SKM-1 (cell line): ENCODE data around the gene PRAMEF17.
"Not testable (repeated sequence)": the region's sequence is repeated elsewhere in the genome, so short reads cannot be mapped to it uniquely, and the experiment has no call there.

Experiments
- DNase-seq: peaks from one replicate; lab custom pipeline; 2025; ENCODE audit not compliant: unreplicated experiment; lab: John Stamatoyannopoulos, UW

PRAMEF17 gene, protein sequence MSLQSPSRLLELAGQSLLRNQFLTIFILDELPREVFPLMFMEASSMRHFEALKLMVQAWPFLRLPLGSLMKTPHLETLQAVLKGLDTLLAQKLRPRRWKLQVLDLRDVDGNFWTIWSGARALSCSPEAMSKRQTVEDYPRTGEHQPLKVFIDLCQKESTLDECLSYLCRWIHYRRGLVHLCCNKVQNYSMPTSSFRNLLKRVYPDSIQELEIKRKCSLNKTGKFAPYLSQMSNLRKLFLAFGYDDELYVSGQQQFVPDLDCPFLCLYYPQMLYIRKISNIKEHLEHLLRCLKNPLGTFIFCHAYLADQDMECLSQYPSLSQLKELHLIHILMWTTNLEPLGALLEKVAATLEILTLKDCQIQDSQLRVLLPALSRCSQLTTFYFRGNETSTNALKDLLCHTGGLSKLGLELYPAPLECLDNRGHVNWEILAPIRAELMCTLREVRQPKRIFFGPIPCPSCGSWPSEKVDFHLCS

GRCh38 chr1:13389332-13389731, at the start of gene PRAMEF17:
TSS of gene PRAMEF17 (plus strand) at chr1:13389632. CDS start at chr1:13389658, 26 bp downstream.
- DNase-seq, result not testable (repeated sequence)

DNA sequence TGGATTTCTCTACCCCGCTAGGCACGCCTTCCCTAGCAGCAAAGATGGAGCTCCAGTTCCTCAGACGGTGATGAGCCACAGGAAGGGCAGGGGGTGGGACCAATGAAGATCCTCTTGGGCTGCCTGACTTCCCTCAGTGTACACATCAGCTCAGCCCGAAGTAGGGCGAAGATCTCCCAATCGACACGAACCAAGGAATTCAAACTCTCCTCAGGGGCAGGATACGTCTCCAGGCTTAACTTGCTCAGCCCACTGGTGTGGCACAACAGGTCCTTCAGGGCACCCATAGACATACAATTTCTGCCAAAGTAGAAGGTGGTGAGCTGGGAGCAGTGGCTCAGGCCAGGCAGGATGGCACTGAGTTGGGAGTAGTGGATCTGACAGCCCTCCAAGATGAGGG, 46.9 kb upstream of the PRAMEF17 start:
- DNase-seq, result not testable (repeated sequence)

GRCh38 chr1:13347034-13347433, 42.4 kb upstream of the PRAMEF17 start, which contains the start of gene PRAMEF14:
TSS of gene PRAMEF14 (minus strand) at chr1:13347134. CDS start at chr1:13345314, 1,820 bp downstream.
- not testable (repeated sequence) for DNase-seq

GRCh38 chr1:13353476-13353875, 36.0 kb upstream of the PRAMEF17 start:
- DNase-seq, result not testable (repeated sequence)

DNA sequence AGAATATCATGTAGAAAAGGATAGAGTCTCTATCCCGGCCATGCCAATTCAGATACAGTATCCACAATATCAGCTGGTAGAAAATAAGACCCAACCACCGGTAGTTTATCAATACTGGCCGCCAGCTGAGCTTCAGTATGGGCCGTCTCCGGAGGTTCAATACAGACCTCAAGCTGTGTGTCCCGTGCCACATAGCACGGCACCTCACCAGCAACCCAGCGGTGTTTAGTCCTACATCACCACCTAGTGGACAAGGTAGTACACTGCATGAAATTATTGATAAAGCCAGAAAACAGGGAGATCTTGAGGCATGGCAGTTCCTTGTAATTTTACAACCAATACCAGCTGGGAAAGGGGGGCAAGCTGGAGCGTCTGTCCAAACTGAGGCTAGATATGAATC, 35.0 kb upstream of the PRAMEF17 start:
- not testable (repeated sequence) for DNase-seq

DNA sequence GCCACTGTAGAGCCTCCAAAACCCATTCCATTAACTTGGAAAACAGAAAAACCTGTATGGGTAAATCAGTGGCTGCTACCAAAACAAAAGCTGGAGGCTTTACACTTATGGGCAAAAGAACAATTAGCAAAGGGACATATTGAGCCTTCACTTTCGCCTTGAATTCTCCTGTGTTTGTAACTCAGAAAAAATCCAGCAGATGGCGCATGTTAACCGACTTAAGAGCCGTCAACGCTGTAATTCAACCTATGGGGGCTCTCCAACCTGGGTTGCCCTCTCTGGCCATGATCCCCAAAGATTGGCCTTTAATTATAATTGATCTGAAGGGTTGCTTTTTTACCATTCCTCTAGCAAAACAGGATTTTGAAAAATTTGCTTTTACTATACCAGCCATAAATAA, 32.7 kb upstream of the PRAMEF17 start:
- DNase-seq, result peak; percentile 15

- not testable (repeated sequence) for DNase-seq
Measured at GRCh38 chr1:13362364-13362763, 27.1 kb upstream of the PRAMEF17 start.

DNA sequence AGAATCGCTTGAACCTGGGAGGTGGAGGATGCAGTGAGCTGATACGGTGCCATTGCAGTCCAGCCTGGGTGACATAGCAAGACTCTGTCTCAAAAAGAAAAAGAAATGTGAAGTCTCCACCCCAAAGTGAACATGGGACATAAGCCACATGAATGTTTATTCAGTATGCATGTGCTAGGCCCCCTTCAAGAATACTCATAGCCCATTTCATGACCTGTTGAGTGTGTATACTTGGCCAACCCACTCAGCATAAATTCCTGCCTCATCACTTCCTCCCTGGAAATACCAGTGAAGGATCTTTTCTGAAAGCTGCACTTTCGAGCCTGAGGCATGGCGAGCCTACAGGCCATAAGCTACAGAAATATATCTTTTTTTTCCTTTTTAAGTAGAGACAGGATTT, 24.5 kb upstream of the PRAMEF17 start:
- not testable (repeated sequence) for DNase-seq

DNA sequence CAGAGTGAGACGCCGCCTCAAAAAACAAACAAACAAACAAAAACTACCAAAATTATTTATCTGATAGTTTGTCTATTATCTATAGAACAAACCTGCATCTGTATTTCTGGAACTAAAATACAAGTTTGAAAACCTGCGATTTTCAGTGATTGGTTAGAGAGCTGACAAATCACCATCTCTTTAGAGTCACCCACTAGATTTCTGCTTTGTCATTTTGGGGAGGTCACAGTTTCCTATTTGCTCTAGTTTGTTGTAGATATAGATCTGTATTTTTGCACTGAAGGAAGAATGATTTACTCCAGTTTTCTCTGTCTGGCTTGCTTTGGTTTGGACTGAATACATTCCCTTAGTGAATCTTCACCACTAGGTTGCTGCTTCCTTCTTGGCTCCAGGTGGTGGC, 22.9 kb upstream of the PRAMEF17 start:
- not testable (repeated sequence) for DNase-seq

GRCh38 chr1:13368544-13368943, 20.9 kb upstream of the PRAMEF17 start:
- DNase-seq, result peak; percentile 1

GRCh38 chr1:13378983-13379382, 10.4 kb upstream of the PRAMEF17 start:
- not testable (repeated sequence) for DNase-seq

DNA sequence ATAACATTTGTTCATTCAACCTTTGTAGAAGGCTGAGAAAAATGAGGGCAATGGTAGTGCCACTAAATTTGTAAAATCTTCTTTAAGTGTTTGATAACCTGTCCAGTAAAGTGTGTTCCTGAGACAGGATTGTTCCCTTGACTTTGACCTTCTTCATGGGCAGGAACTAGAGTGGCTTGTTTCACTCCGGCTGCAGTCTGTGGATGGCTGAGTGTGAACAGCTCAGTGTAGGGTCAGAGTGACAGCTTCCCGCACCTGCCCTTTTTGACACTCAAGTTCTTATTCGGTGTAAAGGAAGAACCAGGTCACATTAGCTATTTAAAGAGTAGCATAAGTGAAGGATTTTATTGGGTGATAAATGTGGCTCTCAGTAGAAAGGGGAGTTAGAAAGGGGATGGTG, 9.1 kb upstream of the PRAMEF17 start:
- not testable (repeated sequence) for DNase-seq

DNA sequence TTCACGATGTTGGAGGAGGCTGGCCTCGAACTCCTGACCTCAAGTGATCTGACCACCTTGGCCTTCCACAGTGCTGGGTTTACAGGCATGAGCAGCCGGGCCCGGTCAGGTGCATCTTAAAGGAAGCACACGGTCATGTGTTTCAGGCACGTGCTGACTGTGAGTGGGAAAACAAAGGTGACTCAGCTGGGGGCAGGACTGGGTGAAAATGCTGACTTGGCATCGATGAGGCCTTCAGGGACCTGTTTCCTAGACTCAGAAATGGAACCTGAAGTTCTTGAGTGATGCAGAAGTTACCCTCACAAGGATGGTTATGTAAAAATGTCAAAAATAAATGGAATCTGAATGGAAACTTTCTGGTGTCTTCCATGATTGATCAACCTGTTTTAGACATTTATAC, 3.6 kb downstream of the PRAMEF17 start:
- not testable (repeated sequence) for DNase-seq

GRCh38 chr1:13394761-13395160, 5.3 kb downstream of the PRAMEF17 start:
- DNase-seq, result not testable (repeated sequence)

GRCh38 chr1:13395311-13395710, 5.9 kb downstream of the PRAMEF17 start:
- not testable (repeated sequence) for DNase-seq

DNA sequence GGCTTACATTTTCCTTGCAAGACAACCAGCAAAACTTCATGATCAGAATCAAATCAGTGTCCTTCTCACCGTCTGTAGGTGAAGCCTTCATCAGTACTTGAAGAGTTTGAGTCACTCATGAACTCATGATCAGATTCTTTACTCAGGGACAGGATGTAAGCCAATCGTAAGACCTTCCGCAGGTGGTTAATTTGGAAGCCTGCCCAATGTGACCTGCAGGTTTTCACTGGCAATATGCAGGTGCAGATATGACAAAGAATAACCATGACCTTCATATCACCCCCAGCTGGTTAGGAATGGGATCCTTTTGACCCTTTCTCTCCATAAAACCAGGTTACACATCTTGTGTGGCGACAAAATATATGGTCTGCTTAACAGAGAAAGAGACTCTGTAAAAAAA, 18.4 kb downstream of the PRAMEF17 start:
- no peak for DNase-seq

DNA sequence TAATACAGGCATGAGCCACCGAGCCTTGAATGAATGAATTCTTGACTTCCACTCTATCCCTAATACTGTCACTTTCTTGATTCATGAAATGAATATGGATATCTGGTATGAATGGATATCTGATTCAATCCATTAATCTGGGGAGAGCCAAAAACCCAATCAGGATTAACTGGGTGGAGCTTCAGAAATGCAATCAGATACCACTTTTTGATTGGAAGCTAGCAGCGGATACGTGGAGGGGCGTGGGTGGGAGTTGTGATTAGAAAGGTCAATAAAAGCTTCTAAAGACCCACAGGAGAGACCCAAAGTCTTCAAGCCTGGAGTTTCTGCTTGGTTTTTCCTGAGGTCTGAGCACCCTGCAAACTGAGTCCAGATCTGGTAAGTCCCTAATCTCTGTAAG, 20.7 kb downstream of the PRAMEF17 start, which contains the start of gene PRAMEF20:
PRAMEF20 (plus strand) TSS at position 301 of the 400 bp plus-strand sequence. CDS start 5,905 bp downstream, outside the sequence.
- not testable (repeated sequence) for DNase-seq

DNA sequence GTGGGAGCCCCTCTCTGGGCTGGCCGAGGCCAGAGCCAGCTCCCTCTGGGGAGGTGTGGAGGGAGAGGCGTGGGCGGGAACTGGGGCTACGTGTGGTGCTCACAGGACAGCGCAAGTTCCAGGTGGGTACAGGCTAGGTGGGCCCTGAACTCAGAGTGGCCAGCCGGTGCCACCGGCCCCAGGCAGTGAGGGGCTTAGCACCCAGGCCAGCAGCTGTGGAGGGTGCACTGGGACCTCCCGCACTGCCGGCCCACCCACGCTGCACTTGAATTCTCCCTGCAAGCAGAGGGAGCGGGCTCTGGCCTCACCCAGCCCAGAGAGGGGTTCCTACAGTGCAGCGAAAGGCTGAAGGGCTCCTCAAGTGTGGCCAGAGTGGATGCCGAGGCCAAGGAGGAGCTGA, 41.1 kb downstream of the PRAMEF17 start:
- no peak for DNase-seq

DNA sequence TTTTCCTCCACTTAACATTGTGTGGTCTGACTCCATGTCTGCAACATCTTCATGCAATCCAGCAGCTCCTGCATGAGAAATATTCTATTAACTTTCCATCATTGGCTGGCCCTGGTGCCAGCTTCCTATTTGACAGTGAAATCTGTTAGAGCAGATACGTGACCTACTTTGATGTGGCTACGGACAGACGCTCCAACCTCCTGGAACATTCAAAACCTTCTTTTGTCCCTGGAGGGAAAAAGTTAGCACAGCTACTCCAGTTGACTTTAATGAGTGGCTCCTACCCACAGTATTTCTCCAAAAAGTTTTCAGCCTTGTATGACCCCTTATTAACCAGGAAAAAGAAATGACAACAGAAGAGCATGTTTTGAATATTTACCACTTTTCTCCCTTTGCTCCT, 42.8 kb downstream of the PRAMEF17 start:
- no peak for DNase-seq

DNA sequence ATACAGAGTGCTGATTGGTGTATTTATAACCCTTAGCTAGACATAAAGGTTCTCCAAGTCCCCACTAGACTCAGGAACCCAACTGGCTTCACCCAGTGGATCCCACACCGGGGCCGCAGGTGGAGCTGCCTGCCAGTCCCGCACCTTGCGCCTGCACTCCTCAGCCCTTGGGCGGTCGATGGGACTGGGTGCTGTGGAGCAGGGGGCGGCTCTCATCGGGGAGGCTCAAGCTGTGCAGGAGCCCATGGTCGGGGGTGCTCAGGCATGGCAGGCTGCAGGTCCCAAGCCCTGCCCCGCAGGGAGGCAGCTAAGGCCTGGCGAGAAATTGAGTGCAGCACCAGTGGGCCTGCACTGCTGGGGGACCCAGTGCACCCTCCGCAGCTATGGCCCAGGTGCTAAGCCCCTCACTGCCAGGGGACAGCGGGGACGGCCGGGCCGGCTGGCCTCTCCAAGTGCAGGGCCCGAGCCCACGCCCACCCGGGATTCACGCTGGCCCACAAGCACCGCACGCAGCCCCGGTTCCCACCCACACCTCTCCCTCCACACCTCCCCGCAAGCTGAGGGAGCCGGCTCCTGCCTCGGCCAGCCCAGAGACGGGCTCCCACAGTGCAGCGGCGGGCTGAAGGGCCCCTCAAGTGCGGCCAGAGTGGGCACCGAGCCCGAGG, 44.4 kb downstream of the PRAMEF17 start:
- DNase-seq, result not testable (repeated sequence)

DNA sequence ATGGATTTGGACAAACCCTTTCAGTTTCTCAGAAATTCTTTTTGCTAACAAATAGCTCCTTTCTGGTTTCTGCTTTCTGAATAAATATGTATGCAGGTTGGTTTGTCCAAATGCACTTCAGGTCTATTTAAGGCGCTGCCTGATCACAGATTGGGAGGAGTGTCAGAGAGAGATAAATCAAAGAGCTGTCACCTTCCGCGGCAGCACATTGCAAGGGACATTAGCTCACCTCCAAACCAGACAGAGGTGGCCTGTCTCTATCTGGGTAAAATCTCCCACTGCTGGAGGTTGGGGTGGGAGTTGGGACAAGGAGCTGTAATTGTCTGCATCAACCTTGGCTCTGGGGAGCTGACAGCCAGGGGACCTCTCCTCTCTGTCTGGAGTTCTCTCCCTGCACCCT, 46.0 kb downstream of the PRAMEF17 start:
- DNase-seq, result no peak
